ENCODE measurements around the gene ZNF624. TPM values are rescaled to one million over a fixed set of nuclear protein-coding genes. Genes with fewer than 3 reads are reported as not detected.

The ZNF624 gene
- total RNA-seq = 6.2 and 6.4 TPM in 2 replicates

GRCh38 chr17:16653367-16654041, at the start of gene ZNF624:
Gene ZNF624 (minus strand): TSS chr17:16653850.

DNA sequence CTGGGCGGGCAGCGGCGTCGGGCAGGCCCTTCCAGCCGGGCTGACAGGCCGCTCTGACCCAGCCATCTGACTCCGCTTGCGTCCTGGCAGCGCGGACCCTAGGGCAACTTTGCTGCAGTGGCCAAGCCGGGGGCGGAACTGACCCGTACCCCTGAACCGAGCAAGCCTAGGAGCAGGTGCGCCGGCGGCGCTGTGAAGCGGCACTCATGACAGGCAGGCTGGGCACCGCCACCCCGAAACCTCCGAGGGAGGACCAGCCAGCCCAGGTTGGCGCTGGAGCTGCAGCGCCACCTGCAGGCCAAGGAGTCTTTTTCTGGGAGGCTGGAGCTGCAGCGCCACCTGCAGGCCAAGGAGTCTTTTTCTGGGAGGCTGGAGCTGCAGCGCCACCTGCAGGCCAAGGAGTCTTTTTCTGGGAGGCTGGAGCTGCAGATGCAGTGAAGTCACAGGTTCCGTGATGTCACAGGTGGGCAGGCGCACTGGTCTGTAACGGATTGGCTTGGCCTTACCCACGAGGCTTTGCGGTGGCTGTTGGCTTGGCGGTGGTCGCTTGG, 36.2 kb upstream of the ZNF624 start, which contains the start of gene CCDC144A:
TSS of gene CCDC144A (plus strand) at position 511 of the 551 bp plus-strand sequence. CDS start 160 bp downstream, outside the sequence.

Small RNA genes within 50 kb of the gene (small RNA-seq; reads per million reads assigned to genes)
- gene RNU6-405P = not detected

Other genes starting within 250 kb of the ZNF624 start
- 16.6 and 22.9 TPM in 2 replicates for gene TRPV2, start 238.3 kb downstream of the ZNF624 start, total RNA-seq
- gene LRRC75A, start 161.7 kb downstream of the ZNF624 start, total RNA-seq = 2.6 and 2.9 TPM in 2 replicates
- gene ZNF287, start 84.6 kb downstream of the ZNF624 start, total RNA-seq = 2.9 and 4.0 TPM in 2 replicates
- 1.4 and 5.6 TPM in 2 replicates for gene CCDC144A, start 36.4 kb upstream of the ZNF624 start, total RNA-seq

All from vein endothelial cell (primary cell).